Dedifferentiated amniotic fluid mesenchymal stem cell (primary cell): ENCODE results near the gene SERBP1.
"Not testable (repeated sequence)": the region's sequence is repeated elsewhere in the genome, so short reads cannot be mapped to it uniquely, and the experiment has no call there.

Experiments used
- DNase-seq: peaks from one replicate; pipeline ENCODE4 v3.0.0-alpha.2; 2016; ENCODE audit errors: extremely low spot score

Gene SERBP1

GRCh38 chr1:67440339-67440738 is 10.1 kb upstream of the SERBP1 start:
- DNase-seq: no peak

GRCh38 chr1:67439277-67440029 is 9.3 kb upstream of the SERBP1 start:
- no peak for DNase-seq

- DNase-seq: no peak
These were observed 7.8 kb upstream of the SERBP1 start for GRCh38 chr1:67437961-67438360.

- no peak for DNase-seq
These were observed 6.4 kb upstream of the SERBP1 start for GRCh38 chr1:67436511-67437055.

GRCh38 chr1:67434491-67434890 is 4.3 kb upstream of the SERBP1 start:
- peak; percentile 58 for DNase-seq

GRCh38 chr1:67433837-67434236 is 3.6 kb upstream of the SERBP1 start:
- no peak for DNase-seq

- DNase-seq: no peak
These were observed 2.5 kb upstream of the SERBP1 start for GRCh38 chr1:67432745-67433144.

GRCh38 chr1:67431869-67432578 is 1.8 kb upstream of the SERBP1 start:
- DNase-seq: no peak

- DNase-seq: no peak
These were observed 1.1 kb upstream of the SERBP1 start for GRCh38 chr1:67431156-67431765.

GRCh38 chr1:67429528-67430357 is 459 bp downstream of the SERBP1 start:
- no peak for DNase-seq

GRCh38 chr1:67429011-67429527 is 1.1 kb downstream of the SERBP1 start:
- DNase-seq: no peak

- no peak for DNase-seq
These were observed 2.3 kb downstream of the SERBP1 start for GRCh38 chr1:67427947-67428346.

- DNase-seq: no peak
These were observed 2.7 kb downstream of the SERBP1 start for GRCh38 chr1:67427465-67427864.

GRCh38 chr1:67420835-67421492 is 9.2 kb downstream of the SERBP1 start:
- no peak for DNase-seq

- DNase-seq: no peak
These were observed 11.2 kb downstream of the SERBP1 start for GRCh38 chr1:67418839-67419586.

GRCh38 chr1:67417733-67418132 is 12.5 kb downstream of the SERBP1 start:
- not testable (repeated sequence) for DNase-seq

GRCh38 chr1:67415041-67415440 is 15.2 kb downstream of the SERBP1 start:
- DNase-seq: no peak

GRCh38 chr1:67414574-67414973 is 15.6 kb downstream of the SERBP1 start:
- no peak for DNase-seq

GRCh38 chr1:67413101-67413500 is 17.1 kb downstream of the SERBP1 start:
- DNase-seq: not testable (repeated sequence)

GRCh38 chr1:67408148-67408547 is 22.1 kb downstream of the SERBP1 start:
- no peak for DNase-seq
